ENCODE measurements around the gene PLEKHG4. TPM values are rescaled to one million over a fixed set of nuclear protein-coding genes. Genes with fewer than 3 reads are reported as not detected.
A peak's percentile ranks its signal among the peaks of the same experiment; 100 is the strongest.

Gene PLEKHG4
- total RNA-seq, 5 donors from 2014 or later (not counting 1 experiment from before 2014, with no cell fraction given), result 19.4 to 27.5 (median 24.9) TPM

DNA sequence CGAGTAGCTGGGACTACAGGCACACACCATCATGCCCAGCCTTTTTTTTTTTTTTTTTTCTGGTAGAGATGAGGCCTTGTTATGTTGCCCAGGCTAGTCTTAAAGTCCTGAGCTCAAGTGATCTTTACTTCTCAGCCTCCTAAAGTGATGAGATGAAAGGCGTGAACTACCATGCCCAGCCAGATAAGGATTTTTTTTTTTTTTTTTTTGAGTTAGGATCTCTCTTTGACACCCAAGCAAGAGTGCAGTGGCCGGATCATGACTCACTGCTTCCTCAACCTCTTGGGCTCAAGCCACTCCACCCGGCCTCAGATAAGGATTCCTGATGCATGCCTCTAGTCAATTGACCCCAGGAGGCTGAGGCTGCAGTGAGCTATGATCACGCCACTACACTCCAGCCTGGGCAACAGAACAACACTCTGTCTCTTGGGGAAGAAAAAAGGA is 11.2 kb upstream of the PLEKHG4 start:
- WGBS (ENCODE audit: insufficient coverage), result 100% methylated on average over 1 of the region's 5 CpGs
- Histone ChIP-seq H3K27me3 (replicated peaks in 1 of 2; ENCODE audit: control insufficient read depth in 2 of 2, extremely low read depth in 1 of 2, insufficient read depth in 2 of 2, low read length in 1 of 2) (peaks cover 0 to 20% of the 10 kb centered on the region in 2 experiments), H3K36me3 (ENCODE audit: control insufficient read depth in 2 of 2, extremely low read depth in 1 of 2, insufficient read depth in 1 of 2, low read length in 1 of 2) (no peaks in the 10 kb centered on the region), H3K9me3 (no peaks in the 10 kb centered on the region), H3K27ac (ENCODE audit: low read length) (no peak overlapping the region), H3K4me3 (ENCODE audit: control insufficient read depth in 1 of 2, extremely low read depth in 1 of 2, low read length in 1 of 2) (no peak overlapping the region), H3K4me1 (ENCODE audit: control insufficient read depth in 1 of 2, extremely low read depth in 1 of 2, insufficient read depth in 2 of 2, low read length in 2 of 2) (no peaks in the 10 kb centered on the region)
- Mint-ChIP-seq H3K9me3 (no peaks in the 10 kb centered on the region), H3K4me3 (no peak overlapping the region), H3K4me1 (no peaks in the 10 kb centered on the region), H3K36me3 (no peaks in the 10 kb centered on the region), H3K27ac (no peak overlapping the region), H3K27me3 (peaks cover 5% of the 10 kb centered on the region in 2 donors)
- no peak for ATAC-seq (replicated peaks in 1 of 4)
- no peak for DNase-seq
- ChIA-PET CTCF (interaction anchor here in 1 of 2 donors (0.7 kb wide), 1 partner anchor 124 kb away, joined by 6 read pairs; no protein-coding TSS in a partner anchor), POLR2A (interaction anchor here in 1 of 2 donors (0.6 kb wide), 1 partner anchor 28 kb away, joined by 5 read pairs; no protein-coding TSS in a partner anchor)

DNA sequence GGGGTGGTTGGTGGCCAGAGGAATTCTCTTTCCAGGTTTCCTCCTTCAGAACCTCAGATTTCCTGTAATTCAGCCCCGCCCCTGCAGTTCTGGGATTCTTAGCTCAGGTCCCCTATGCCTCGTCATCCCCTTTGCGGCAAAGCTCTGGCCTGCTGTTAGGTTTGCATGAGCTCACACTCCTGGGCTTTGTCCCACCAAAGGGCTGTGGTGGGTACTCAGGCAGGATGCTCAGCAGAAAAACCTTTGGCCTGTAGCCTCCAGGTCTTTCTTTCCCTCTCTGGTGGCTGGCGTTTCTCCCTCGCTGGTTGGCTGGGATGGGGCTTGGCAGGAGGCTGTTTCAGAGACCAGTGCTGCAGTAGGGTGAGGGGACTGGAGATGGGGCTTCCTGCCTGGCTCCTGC is 9.6 kb upstream of the PLEKHG4 start:
- H3K4me1 Mint-ChIP-seq, result no peaks in the 10 kb centered on the region
- H3K27me3 Mint-ChIP-seq, result no peaks in the 10 kb centered on the region
- ATAC-seq (replicated peaks in 1 of 4), result no peak
- no peaks in the 10 kb centered on the region for H3K36me3 Mint-ChIP-seq
- Histone ChIP-seq H3K4me1 (ENCODE audit: control insufficient read depth in 1 of 2, extremely low read depth in 1 of 2, insufficient read depth in 2 of 2, low read length in 2 of 2) (no peaks in the 10 kb centered on the region), H3K36me3 (ENCODE audit: control insufficient read depth in 2 of 2, extremely low read depth in 1 of 2, insufficient read depth in 1 of 2, low read length in 1 of 2) (no peaks in the 10 kb centered on the region), H3K9me3 (no peaks in the 10 kb centered on the region), H3K27ac (ENCODE audit: low read length) (no peak overlapping the region), H3K4me3 (ENCODE audit: control insufficient read depth in 1 of 2, extremely low read depth in 1 of 2, low read length in 1 of 2) (no peak overlapping the region), H3K27me3 (replicated peaks in 1 of 2; ENCODE audit: control insufficient read depth in 2 of 2, extremely low read depth in 1 of 2, insufficient read depth in 2 of 2, low read length in 1 of 2) (peaks cover 0 to 11% of the 10 kb centered on the region in 2 experiments)
- no peak overlapping the region for H3K27ac Mint-ChIP-seq
- CTCF ChIA-PET, result no interaction called here
- no peak overlapping the region for H3K4me3 Mint-ChIP-seq
- WGBS (ENCODE audit: insufficient coverage), result 80% methylated on average over 1 of the region's 5 CpGs
- DNase-seq, result no peak
- POLR2A ChIA-PET, result no interaction called here
- H3K9me3 Mint-ChIP-seq, result no peaks in the 10 kb centered on the region

DNA sequence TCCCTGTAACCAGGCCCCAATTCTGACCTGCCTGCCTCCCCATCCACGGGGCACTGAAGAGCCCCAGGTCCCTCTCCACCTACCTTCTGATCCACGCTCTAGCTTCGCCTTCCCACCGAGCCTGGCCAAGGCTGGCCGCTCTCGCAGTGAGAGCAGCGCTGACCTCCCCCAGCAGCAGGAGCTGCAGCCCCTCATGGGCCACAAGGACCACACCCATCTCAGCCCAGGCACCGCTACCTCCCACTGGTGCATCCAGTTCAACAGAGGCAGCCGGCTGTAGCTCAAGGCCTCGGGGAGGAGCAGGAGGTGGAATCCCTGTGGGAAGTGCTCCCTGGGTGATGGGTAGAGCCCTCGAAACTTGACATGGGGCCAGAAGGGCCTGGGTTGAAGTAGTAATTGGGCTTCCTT is 8.4 kb upstream of the PLEKHG4 start:
- no peaks in the 10 kb centered on the region for H3K9me3 ChIP-seq
- H3K27ac ChIP-seq (ENCODE audit: low read length), result no peak overlapping the region
- no peak overlapping the region for H3K27ac Mint-ChIP-seq
- H3K4me1 ChIP-seq (ENCODE audit: control insufficient read depth in 1 of 2, extremely low read depth in 1 of 2, insufficient read depth in 2 of 2, low read length in 2 of 2), result no peaks in the 10 kb centered on the region
- H3K4me1 Mint-ChIP-seq, result peaks cover 0 to 3% (median 3%) of the 10 kb centered on the region in 3 donors
- DNase-seq (no peak), ATAC-seq (replicated peaks in 1 of 4) (peak in 1 of 4 experiments; percentile 11)
- ChIA-PET CTCF (no interaction called here), POLR2A (interaction anchor here in 1 of 2 donors (0.6 kb wide), 1 partner anchor 14 kb away, joined by 3 read pairs; no protein-coding TSS in a partner anchor)
- H3K4me3 ChIP-seq (ENCODE audit: control insufficient read depth in 1 of 2, extremely low read depth in 1 of 2, low read length in 1 of 2), result no peak overlapping the region
- peaks cover 0 to 2% of the 10 kb centered on the region in 2 experiments for H3K27me3 ChIP-seq (replicated peaks in 1 of 2; ENCODE audit: control insufficient read depth in 2 of 2, extremely low read depth in 1 of 2, insufficient read depth in 2 of 2, low read length in 1 of 2)
- no peaks in the 10 kb centered on the region for H3K36me3 Mint-ChIP-seq
- peaks cover 0 to 4% of the 10 kb centered on the region in 2 donors for H3K36me3 ChIP-seq (ENCODE audit: control insufficient read depth in 2 of 2, extremely low read depth in 1 of 2, insufficient read depth in 1 of 2, low read length in 1 of 2)
- H3K9me3 Mint-ChIP-seq, result no peaks in the 10 kb centered on the region
- H3K4me3 Mint-ChIP-seq, result no peak overlapping the region
- no peaks in the 10 kb centered on the region for H3K27me3 Mint-ChIP-seq
- 82% methylated on average over 5 of the region's 11 CpGs for WGBS (ENCODE audit: insufficient coverage)

DNA sequence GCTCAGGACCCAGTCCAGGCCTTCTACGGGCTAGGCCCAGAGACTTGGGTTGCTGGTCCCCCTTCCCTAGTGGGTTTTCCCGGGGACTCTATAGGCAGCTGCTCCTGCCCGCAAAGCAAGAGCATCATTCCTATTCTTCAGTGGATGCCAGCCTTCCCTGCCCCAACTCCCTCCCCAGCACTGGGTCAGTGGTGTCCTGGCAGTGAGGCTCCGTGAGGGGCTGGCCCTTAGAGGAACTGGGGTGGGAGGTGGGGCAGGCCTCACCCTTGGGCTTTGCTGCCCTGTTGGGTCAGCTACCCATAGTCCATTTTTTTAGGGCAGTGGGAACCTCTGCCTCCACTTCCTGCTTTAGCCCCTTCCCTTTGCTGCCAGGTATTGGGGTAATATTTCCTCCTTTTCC is 7.9 kb upstream of the PLEKHG4 start:
- H3K9me3 Mint-ChIP-seq, result no peaks in the 10 kb centered on the region

DNA sequence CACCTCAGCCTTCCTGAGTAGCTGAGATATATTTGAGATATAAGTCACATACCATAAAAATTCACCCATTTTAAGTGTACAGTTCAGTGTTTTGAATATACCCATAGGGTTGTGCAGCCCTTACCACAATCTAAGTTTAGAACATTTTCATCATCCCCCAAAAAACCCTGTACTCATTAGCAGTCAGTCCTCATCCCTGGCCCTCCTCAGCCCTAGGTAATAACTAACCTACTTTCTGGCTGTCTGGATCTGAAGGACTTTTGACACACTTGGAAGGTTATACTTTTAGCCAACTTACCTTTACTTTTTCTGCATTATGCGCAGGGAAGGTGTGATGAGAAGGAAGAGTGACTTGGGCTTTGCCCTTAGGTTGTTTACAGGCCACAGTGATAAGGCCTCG is 4.0 kb upstream of the PLEKHG4 start:
- Histone ChIP-seq H3K4me1 (ENCODE audit: control insufficient read depth in 1 of 2, extremely low read depth in 1 of 2, insufficient read depth in 2 of 2, low read length in 2 of 2) (peaks cover 6 to 22% of the 10 kb centered on the region in 2 experiments), H3K4me3 (ENCODE audit: control insufficient read depth in 1 of 2, extremely low read depth in 1 of 2, low read length in 1 of 2) (no peak overlapping the region), H3K27me3 (replicated peaks in 1 of 2; ENCODE audit: control insufficient read depth in 2 of 2, extremely low read depth in 1 of 2, insufficient read depth in 2 of 2, low read length in 1 of 2) (no peaks in the 10 kb centered on the region), H3K9me3 (no peaks in the 10 kb centered on the region), H3K36me3 (ENCODE audit: control insufficient read depth in 2 of 2, extremely low read depth in 1 of 2, insufficient read depth in 1 of 2, low read length in 1 of 2) (peaks cover 3 to 10% of the 10 kb centered on the region in 2 donors), H3K27ac (ENCODE audit: low read length) (no peak overlapping the region)
- H3K27me3 Mint-ChIP-seq, result no peaks in the 10 kb centered on the region
- DNase-seq (no peak), ATAC-seq (replicated peaks in 1 of 4) (no peak)
- H3K4me3 Mint-ChIP-seq, result no peak overlapping the region
- WGBS (ENCODE audit: insufficient coverage), result no CpG with 5 or more reads among the region's 2 CpGs
- H3K4me1 Mint-ChIP-seq, result peaks cover 9 to 18% (median 15%) of the 10 kb centered on the region in 3 donors
- POLR2A ChIA-PET, result no interaction called here
- H3K9me3 Mint-ChIP-seq, result no peaks in the 10 kb centered on the region
- CTCF ChIA-PET, result no interaction called here
- H3K36me3 Mint-ChIP-seq, result peaks cover 9% of the 10 kb centered on the region
- H3K27ac Mint-ChIP-seq, result no peak overlapping the region

More for the DNA sequence above, 7.9 kb upstream of the PLEKHG4 start:
- peaks cover 3% of the 10 kb centered on the region for H3K36me3 Mint-ChIP-seq
- no peaks in the 10 kb centered on the region for H3K27me3 Mint-ChIP-seq
- Histone ChIP-seq H3K36me3 (ENCODE audit: control insufficient read depth in 2 of 2, extremely low read depth in 1 of 2, insufficient read depth in 1 of 2, low read length in 1 of 2) (peaks cover 3 to 8% of the 10 kb centered on the region in 2 donors), H3K4me1 (ENCODE audit: control insufficient read depth in 1 of 2, extremely low read depth in 1 of 2, insufficient read depth in 2 of 2, low read length in 2 of 2) (no peaks in the 10 kb centered on the region), H3K4me3 (ENCODE audit: control insufficient read depth in 1 of 2, extremely low read depth in 1 of 2, low read length in 1 of 2) (no peak overlapping the region), H3K27me3 (replicated peaks in 1 of 2; ENCODE audit: control insufficient read depth in 2 of 2, extremely low read depth in 1 of 2, insufficient read depth in 2 of 2, low read length in 1 of 2) (no peaks in the 10 kb centered on the region), H3K9me3 (no peaks in the 10 kb centered on the region), H3K27ac (ENCODE audit: low read length) (no peak overlapping the region)
- no peak for DNase-seq
- no peak overlapping the region for H3K4me3 Mint-ChIP-seq
- 100% methylated on average over 1 of the region's 4 CpGs for WGBS (ENCODE audit: insufficient coverage)
- peaks cover 0 to 4% (median 3%) of the 10 kb centered on the region in 3 donors for H3K4me1 Mint-ChIP-seq
- no peak overlapping the region for H3K27ac Mint-ChIP-seq
- ChIA-PET POLR2A (no interaction called here), CTCF (no interaction called here)
- ATAC-seq (replicated peaks in 1 of 4), result no peak

DNA sequence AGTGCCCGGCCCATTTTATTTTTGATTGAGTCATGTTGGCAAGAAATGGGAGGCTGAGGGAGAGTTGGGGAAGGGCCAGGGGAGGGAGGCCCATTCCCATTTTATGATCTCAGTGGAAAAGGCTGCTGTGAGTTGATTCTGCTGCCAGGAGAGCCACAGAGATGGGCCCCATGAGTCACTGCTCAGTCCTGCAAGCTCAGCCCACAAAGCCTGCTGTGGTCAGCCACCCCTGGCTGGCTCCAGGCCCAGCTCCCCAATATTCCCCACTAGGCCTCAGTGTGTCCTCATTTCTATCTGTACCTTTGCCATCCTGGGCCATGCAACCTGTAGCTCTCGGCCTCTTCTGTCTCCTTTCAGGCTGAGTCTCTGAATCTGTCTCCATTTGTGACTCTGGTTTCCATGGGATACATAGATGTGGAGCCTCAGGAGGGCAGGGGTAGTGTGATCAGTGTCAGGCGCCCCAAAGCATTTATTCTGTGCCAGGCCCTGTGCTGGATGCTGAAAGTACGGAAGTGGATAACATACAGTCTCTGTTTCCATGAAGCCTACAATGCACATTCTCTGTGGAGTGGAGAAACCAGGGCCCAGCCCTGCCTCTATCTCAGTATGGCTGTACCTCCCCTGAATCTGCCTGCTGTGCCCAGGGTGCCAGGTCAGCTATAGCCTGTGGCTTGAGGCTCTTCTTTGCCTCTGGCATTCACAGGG is 1.9 kb upstream of the PLEKHG4 start:
- Histone ChIP-seq H3K9me3 (no peaks in the 10 kb centered on the region), H3K27ac (ENCODE audit: low read length) (no peak overlapping the region), H3K27me3 (replicated peaks in 1 of 2; ENCODE audit: control insufficient read depth in 2 of 2, extremely low read depth in 1 of 2, insufficient read depth in 2 of 2, low read length in 1 of 2) (no peaks in the 10 kb centered on the region), H3K36me3 (ENCODE audit: control insufficient read depth in 2 of 2, extremely low read depth in 1 of 2, insufficient read depth in 1 of 2, low read length in 1 of 2) (peaks cover 3 to 10% of the 10 kb centered on the region in 2 donors), H3K4me3 (ENCODE audit: control insufficient read depth in 1 of 2, extremely low read depth in 1 of 2, low read length in 1 of 2) (no peak overlapping the region), H3K4me1 (ENCODE audit: control insufficient read depth in 1 of 2, extremely low read depth in 1 of 2, insufficient read depth in 2 of 2, low read length in 2 of 2) (peaks cover 6 to 24% of the 10 kb centered on the region in 2 experiments)
- Mint-ChIP-seq H3K4me3 (peak overlapping the region; percentile 43 to 53 (median 51)), H3K4me1 (peaks cover 9 to 19% (median 16%) of the 10 kb centered on the region in 3 donors), H3K36me3 (peaks cover 9% of the 10 kb centered on the region), H3K9me3 (no peaks in the 10 kb centered on the region), H3K27ac (peak overlapping the region in 1 of 2 donors; percentile 58), H3K27me3 (no peaks in the 10 kb centered on the region)
- POLR2A ChIA-PET, result no interaction called here
- CTCF ChIA-PET, result no interaction called here
- WGBS (ENCODE audit: insufficient coverage), result 94% methylated on average over 4 of the region's 4 CpGs
- no peak for DNase-seq
- no peak for ATAC-seq (replicated peaks in 1 of 4)

Measured in T-cell (primary cell).